BJ (cell line): ENCODE results near the gene CTSW. TPM values are rescaled to one million over a fixed set of nuclear protein-coding genes. Genes with fewer than 3 reads are reported as not detected.

Experiments used
- CTCF ChIA-PET: fragments of 350-600 bp; formaldehyde crosslinking; extraction: SDS; loops from one replicate; lab custom pipeline; 2021; ENCODE audit warnings: antibody characterized with exemption, inconsistent platforms; lab: Yijun Ruan, JAX
- POLR2A ChIA-PET: fragments of 300-600 bp; sonication (Branson Sonifier 250); formaldehyde crosslinking; extraction: SDS; loops from one replicate; lab custom pipeline; 2021; ENCODE audit warnings: antibody characterized with exemption; lab: Charles Lee
- DNase-seq: peaks from one replicate; pipeline ENCODE4 v3.0.0-alpha.2; 2011; ENCODE audit warnings: low read depth
- H3K27me3 ChIP-seq: 2 replicates; pipeline ENCODE4 v1.6.0; 2011; ENCODE audit warnings: low read length; ENCODE audit not compliant: control insufficient read depth, insufficient read depth
- H3K36me3 ChIP-seq: 2 replicates; pipeline ENCODE4 v1.5.1; 2011; ENCODE audit warnings: low read length; ENCODE audit not compliant: control insufficient read depth, insufficient read depth
- H3K4me3 ChIP-seq: 2 replicates; pipeline ENCODE4 v1.5.1; 2011; ENCODE audit warnings: low read depth, mild to moderate bottlenecking, control low read depth, low read length
- polyA plus RNA-seq: library from polyadenylated mRNA; depleted of rRNA; stranded (reverse); fragments of >200 nt; gene quantifications from 2 replicates; pipeline ENCODE4 v1.2.3, GENCODE V29; 2011
- TF ChIP-seq, protein P1 (sequence below): IDR thresholded peaks from 2 replicates; pipeline ENCODE4 v1.5.1; 2011; ENCODE audit warnings: low read depth, mild to moderate bottlenecking, control low read depth, inconsistent platforms, low read length, moderate library complexity; ENCODE audit not compliant: insufficient read depth

Gene CTSW
- polyA plus RNA-seq, 1 experiment = 0.21 TPM

DNA sequence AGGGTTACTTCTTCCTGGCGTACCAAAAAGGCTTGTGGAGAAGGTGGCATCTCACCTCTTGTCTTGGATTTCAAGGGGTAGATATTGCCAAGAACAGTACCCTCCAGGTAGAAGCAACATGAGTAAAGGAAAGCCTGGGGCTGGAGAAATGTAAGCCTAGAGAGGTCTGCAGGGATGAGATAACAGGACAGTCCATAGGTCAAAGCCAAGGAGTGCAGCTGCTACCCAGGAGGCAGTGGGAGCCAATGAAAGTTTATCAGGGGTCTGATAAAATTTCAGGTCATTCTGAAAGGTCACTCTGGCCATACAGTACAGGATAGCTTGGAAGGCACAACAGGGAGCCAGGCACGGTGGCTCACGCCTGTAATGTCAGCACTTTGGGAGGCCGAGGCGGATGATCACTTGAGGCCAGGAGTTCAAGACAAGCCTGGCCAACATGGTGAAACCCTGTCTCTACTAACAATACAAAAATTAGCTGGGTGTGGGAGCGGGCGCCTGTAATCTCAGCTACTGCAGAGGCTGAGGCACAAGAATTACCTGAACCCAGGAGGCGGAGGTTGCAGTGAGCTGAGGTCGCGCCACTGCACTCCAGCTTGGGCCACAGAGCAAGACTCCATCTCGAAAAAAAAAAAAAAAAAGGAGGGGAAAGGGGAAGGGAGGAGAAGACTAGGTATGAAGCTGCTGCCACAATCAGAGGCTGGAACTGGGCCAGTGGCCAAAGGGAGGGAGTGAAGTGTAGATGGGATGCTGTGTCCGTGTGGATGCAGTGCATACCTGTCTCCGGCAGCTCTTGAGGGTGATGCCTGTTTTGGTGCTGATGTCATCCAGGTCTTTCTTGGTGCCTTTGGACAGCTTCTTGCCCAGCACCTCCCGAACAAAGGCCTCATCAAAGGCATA, 7.4 kb downstream of the CTSW start:
- DNase-seq = no peak
- Histone ChIP-seq H3K36me3 (peaks cover 26% of the 10 kb centered on the region), H3K4me3 (peak overlapping the region; percentile 78), H3K27me3 (no peaks in the 10 kb centered on the region)
- ChIA-PET POLR2A (no interaction called here), CTCF (interaction anchor here (0.7 to 11.7 kb wide), 17 partner anchors 9 to 176 kb away, joined by 3 to 130 read pairs (median 9); partner anchors contain the start of genes C11orf68, CFL1, CTSW and FOSL1)
- TF ChIP-seq, protein P1, sequence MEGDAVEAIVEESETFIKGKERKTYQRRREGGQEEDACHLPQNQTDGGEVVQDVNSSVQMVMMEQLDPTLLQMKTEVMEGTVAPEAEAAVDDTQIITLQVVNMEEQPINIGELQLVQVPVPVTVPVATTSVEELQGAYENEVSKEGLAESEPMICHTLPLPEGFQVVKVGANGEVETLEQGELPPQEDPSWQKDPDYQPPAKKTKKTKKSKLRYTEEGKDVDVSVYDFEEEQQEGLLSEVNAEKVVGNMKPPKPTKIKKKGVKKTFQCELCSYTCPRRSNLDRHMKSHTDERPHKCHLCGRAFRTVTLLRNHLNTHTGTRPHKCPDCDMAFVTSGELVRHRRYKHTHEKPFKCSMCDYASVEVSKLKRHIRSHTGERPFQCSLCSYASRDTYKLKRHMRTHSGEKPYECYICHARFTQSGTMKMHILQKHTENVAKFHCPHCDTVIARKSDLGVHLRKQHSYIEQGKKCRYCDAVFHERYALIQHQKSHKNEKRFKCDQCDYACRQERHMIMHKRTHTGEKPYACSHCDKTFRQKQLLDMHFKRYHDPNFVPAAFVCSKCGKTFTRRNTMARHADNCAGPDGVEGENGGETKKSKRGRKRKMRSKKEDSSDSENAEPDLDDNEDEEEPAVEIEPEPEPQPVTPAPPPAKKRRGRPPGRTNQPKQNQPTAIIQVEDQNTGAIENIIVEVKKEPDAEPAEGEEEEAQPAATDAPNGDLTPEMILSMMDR = no peak

- Histone ChIP-seq H3K27me3 (no peaks in the 10 kb centered on the region), H3K36me3 (peaks cover 25% of the 10 kb centered on the region), H3K4me3 (peak overlapping the region; percentile 78)
- no peak for DNase-seq
- ChIA-PET POLR2A (interaction anchor here (0.6 to 1.0 kb wide), 14 partner anchors 11 to 239 kb away, joined by 3 to 19 read pairs (median 8); partner anchors contain the start of gene EFEMP2), CTCF (interaction anchor here (0.6 to 11.7 kb wide), 30 partner anchors 9 to 394 kb away, joined by 3 to 130 read pairs (median 7); partner anchors contain the start of genes C11orf68, CFL1, CTSW and FOSL1)
- TF ChIP-seq, protein P1 = no peak
Measured at GRCh38 chr11:65887723-65888162, 8.1 kb downstream of the CTSW start.

DNA sequence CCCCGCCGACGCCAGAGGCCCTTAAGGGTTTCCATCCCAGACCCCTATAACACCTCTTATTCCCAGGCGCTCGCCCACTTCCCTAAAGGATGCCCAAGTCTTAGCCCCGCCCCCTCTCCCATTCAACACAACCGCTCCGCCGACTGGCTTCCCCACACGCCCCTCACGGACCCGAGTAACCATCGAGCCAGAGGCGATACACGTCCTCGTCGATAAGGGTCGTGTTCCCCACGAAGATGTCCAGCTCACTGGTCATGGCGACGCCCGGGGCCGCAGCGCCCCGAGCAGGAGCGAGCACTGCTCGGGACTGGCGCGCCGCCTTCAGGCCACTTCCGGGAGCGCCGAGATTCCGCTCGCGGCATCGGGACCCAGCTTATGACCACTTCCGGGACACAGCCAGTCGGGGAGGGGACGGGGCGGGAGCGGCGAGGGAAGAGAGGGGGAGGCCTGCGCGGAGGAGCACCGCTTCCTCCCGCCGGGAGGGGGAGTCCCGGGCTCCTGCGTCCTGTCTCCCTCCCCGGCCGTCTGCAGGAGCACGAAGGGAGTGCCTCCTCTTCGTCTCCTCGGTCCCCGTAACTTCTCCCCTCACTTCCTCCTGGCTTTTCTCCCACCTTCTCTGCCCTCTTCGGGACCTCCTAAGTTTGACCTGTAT, 8.7 kb downstream of the CTSW start, which contains the start of gene FIBP:
Gene FIBP, minus strand, starts transcription at position 309 of the 652 bp plus-strand sequence. Its CDS starts 53 bp downstream, at position 256.
- Histone ChIP-seq H3K27me3 (no peaks in the 10 kb centered on the region), H3K4me3 (peak within 1 kb of the TSS; percentile 78), H3K36me3 (peaks cover 26% of the 10 kb centered on the region)
- ChIA-PET POLR2A (interaction anchor here (0.6 to 1.0 kb wide), 15 partner anchors 10 to 238 kb away, joined by 3 to 19 read pairs (median 8); partner anchors contain the start of gene EFEMP2), CTCF (interaction anchor here (0.6 to 11.7 kb wide), 30 partner anchors 8 to 394 kb away, joined by 3 to 130 read pairs (median 6); partner anchors contain the start of genes C11orf68, CFL1, CTSW and FOSL1)
- DNase-seq = peak; percentile 84
- TF ChIP-seq, protein P1 = peak; percentile 92

GRCh38 chr11:65890324-65891218, 10.9 kb downstream of the CTSW start, which contains the start of gene CCDC85B:
TSS of gene CCDC85B (plus strand) at chr11:65890673. CDS start at chr11:65890784, 111 bp downstream.
- ChIA-PET POLR2A (interaction anchor here (0.5 to 2.5 kb wide), 15 partner anchors 8 to 238 kb away, joined by 3 to 19 read pairs (median 5); partner anchors contain the start of genes CFL1, FOSL1 and RELA), CTCF (interaction anchor here (0.6 to 11.7 kb wide), 15 partner anchors 8 to 179 kb away, joined by 3 to 130 read pairs (median 17); partner anchors contain the start of genes AP5B1, C11orf68, CFL1 and FOSL1)
- peak; percentile 84 for DNase-seq
- H3K27me3 ChIP-seq = no peaks in the 10 kb centered on the region
- H3K36me3 ChIP-seq = peaks cover 10% of the 10 kb centered on the region
- TF ChIP-seq, protein P1 = no peak
- H3K4me3 ChIP-seq = peak within 1 kb of the TSS; percentile 75
